Kidney (tissue), 14 donors: Measurements from ENCODE around the gene NECAB2. TPM values are rescaled to one million over a fixed set of nuclear protein-coding genes. Genes with fewer than 3 reads are reported as not detected.

Source experiments
- DNase-seq, 5 donors: peaks; one replicate each; pipeline ENCODE4 v3.0.0-alpha.2; 2013 to 2020
- FAIRE-seq: peaks from 2 replicates; lab custom pipeline; 2012; peaks lifted over from hg19 to GRCh38; lab: Jason Lieb, UNC
- H3K27ac ChIP-seq, 2 donors: one replicate each; pipeline ENCODE4 v1.7.0; 2013; ENCODE audit warnings: low read depth in 2 of 2, low read length in 2 of 2, inconsistent platforms in 1 of 2
- H3K27me3 ChIP-seq: one replicate; pipeline ENCODE4 v1.7.1; 2013; ENCODE audit warnings: low read length, inconsistent platforms; ENCODE audit not compliant: control insufficient read depth, insufficient read depth
- H3K36me3 ChIP-seq, 3 donors: one replicate each; pipeline versions ENCODE4 v1.7.0 to v1.7.1; 2013; ENCODE audit warnings: low read length in 3 of 3, control low read depth in 1 of 3, inconsistent platforms in 1 of 3; ENCODE audit not compliant: insufficient read depth in 3 of 3, control insufficient read depth in 2 of 3
- H3K4me1 ChIP-seq, 3 donors: one replicate each; pipeline versions ENCODE4 v1.7.0 to v1.7.1; 2013; ENCODE audit warnings: low read length in 3 of 3, inconsistent platforms in 1 of 3, low read depth in 1 of 3; ENCODE audit not compliant: control insufficient read depth in 2 of 3, insufficient read depth in 2 of 3
- H3K4me3 ChIP-seq, 3 donors: one replicate each; pipeline versions ENCODE4 v1.7.0 to v1.8.1; 2013; ENCODE audit warnings: low read length in 3 of 3, control low read depth in 1 of 3, inconsistent platforms in 1 of 3
- H3K9ac ChIP-seq, 3 donors: one replicate each; pipeline versions ENCODE4 v1.7.0 to v1.7.1; 2013; ENCODE audit warnings: low read length in 3 of 3, control low read depth in 1 of 3, inconsistent platforms in 1 of 3
- H3K9me3 ChIP-seq, 3 donors: one replicate each; pipeline versions ENCODE4 v1.7.0 to v1.7.1; 2013; ENCODE audit warnings: low read length in 3 of 3, control low read depth in 1 of 3, inconsistent platforms in 1 of 3; ENCODE audit not compliant: control insufficient read depth in 2 of 3, insufficient read depth in 1 of 3
- intact Hi-C: fragments of 100-400 bp; cut with DNase I; formaldehyde crosslinking; loops from one replicate; pipeline ENCODE4 v1.11.1; 2022
- polyA plus RNA-seq: library from polyadenylated mRNA; stranded (reverse); fragments of 350-450 nt; fragmentation: Illumina TruSeq; extraction: RNeasy Lipid Tissue Mini Kit (QIAGEN cat#74804); gene quantifications from one replicate; pipeline ENCODE4 v1.2.3, GENCODE V29; 2014; ENCODE audit warnings: low read depth, low replicate concordance; ENCODE audit not compliant: insufficient read depth
- total RNA-seq: library from RNA; stranded (reverse); fragmentation: NEBNext Ultra II Directional; extraction: Animal tissue kit (Norgen Biotek cat#: 25700); gene quantifications from one replicate; pipeline ENCODE4 v1.2.1, GENCODE V29; 2021
- TF ChIP-seq, protein P1 (sequence below): IDR thresholded peaks from 3 replicates; pipeline ENCODE4 v1.5.1; 2012; ENCODE audit warnings: mild to moderate bottlenecking, moderate library complexity, borderline replicate concordance; ENCODE audit not compliant: insufficient read depth; ENCODE audit errors: extremely low read depth
- donor health status: control.
- donor health status: control.
- donor health status: control.
- donor health status: control.
- donor health status: control.
- donor health status: DM: yes; HTN: yes; CAD: no.
- donor health status: Normal renal cell carcinoma (clear cell type).

The NECAB2 gene
- total and polyA plus RNA-seq, 2 donors from 2014 or later = 0.82 to 47.0 TPM

DNA sequence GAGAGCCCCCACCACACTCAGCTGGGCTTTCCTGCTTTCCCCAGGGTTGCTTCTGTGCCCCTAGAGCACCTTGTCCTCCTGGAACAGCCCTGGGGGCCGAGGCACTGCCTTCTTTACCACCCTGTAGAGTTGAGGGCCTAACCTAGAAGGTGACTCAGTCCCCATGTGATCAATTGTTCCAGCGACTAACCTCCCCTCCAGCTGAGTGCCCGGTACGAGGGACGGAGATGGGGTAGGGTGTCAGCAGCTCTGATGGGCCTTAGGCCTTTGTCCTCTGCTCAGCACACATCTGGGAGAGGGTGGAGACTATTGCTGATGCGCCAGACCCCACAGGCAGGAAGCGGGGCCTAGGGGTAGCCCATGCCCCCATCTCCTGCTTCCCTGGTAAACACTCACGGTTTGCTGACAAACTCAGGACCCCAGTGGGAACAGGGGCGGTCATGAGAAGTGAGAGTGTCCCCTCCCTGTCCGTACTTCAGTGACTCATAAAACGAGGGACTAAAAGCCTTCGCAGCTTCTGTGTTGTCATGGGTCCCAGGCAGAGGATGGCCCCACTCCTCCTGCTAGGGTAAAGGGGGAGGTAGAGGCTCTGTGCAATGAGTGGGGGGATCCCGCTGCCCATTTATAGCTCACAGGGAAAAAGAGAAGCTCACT, 33.1 kb downstream of the NECAB2 start:
- TF ChIP-seq, protein P1, sequence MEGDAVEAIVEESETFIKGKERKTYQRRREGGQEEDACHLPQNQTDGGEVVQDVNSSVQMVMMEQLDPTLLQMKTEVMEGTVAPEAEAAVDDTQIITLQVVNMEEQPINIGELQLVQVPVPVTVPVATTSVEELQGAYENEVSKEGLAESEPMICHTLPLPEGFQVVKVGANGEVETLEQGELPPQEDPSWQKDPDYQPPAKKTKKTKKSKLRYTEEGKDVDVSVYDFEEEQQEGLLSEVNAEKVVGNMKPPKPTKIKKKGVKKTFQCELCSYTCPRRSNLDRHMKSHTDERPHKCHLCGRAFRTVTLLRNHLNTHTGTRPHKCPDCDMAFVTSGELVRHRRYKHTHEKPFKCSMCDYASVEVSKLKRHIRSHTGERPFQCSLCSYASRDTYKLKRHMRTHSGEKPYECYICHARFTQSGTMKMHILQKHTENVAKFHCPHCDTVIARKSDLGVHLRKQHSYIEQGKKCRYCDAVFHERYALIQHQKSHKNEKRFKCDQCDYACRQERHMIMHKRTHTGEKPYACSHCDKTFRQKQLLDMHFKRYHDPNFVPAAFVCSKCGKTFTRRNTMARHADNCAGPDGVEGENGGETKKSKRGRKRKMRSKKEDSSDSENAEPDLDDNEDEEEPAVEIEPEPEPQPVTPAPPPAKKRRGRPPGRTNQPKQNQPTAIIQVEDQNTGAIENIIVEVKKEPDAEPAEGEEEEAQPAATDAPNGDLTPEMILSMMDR = no peak
- no peak overlapping the region for H3K27ac ChIP-seq
- no peak overlapping the region for H3K4me3 ChIP-seq
- H3K9ac ChIP-seq = no peak overlapping the region
- H3K36me3 ChIP-seq = no peaks in the 10 kb centered on the region
- FAIRE-seq (no peak), DNase-seq (no peak)
- no peaks in the 10 kb centered on the region for H3K4me1 ChIP-seq
- intact Hi-C loops = no loop called here
- H3K9me3 ChIP-seq = no peaks in the 10 kb centered on the region
- no peaks in the 10 kb centered on the region for H3K27me3 ChIP-seq

DNA sequence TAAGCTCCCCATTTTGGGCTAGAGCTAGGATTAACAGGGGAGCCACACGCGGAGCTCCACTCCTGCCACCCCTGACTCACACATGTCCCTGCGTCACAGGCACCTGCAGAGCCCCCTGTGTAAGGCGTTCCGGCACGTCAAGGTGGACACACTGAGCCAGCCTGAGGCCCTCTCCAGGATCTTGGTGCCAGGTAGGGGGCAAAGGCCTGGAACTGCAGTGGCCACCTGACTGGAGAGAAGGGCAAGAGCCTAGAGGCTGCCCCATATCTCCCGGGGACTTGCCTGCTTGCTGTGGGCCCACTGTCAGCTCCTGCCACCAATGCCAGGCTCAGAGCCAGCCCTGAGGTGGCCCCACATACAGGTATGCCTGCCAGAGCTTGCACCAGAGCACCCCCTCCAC, 33.7 kb downstream of the NECAB2 start:
- H3K9me3 ChIP-seq = no peaks in the 10 kb centered on the region
- H3K4me3 ChIP-seq = no peak overlapping the region
- DNase-seq (no peak), FAIRE-seq (no peak)
- H3K27ac ChIP-seq = no peak overlapping the region
- no peaks in the 10 kb centered on the region for H3K36me3 ChIP-seq
- intact Hi-C loops = no loop called here
- H3K9ac ChIP-seq = no peak overlapping the region
- no peaks in the 10 kb centered on the region for H3K27me3 ChIP-seq
- no peaks in the 10 kb centered on the region for H3K4me1 ChIP-seq
- TF ChIP-seq, protein P1 = no peak

DNA sequence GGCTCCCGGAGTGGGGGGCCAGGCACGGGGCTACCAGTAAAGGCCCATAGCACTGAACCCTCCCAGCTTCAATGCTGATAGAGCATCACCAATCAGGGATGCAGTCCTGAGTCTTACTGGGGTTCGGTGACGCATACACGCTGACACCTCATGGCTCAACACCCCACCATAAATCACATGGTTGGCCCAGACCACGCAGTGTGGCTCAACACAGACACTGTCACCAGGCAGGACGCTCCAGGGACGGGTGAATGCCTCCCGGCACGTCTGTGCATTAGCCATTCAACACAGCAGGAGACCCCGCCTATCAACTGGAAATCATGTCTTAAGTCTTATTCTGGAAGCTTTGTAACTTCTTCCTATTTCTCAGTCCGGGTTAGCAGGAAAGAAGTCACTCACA, 35.0 kb downstream of the NECAB2 start:
- FAIRE-seq = no peak
- Histone ChIP-seq H3K9me3 (no peaks in the 10 kb centered on the region), H3K27me3 (no peaks in the 10 kb centered on the region)

More for the DNA sequence above, 35.0 kb downstream of the NECAB2 start:
- TF ChIP-seq, protein P1 = no peak
- Histone ChIP-seq H3K4me1 (no peaks in the 10 kb centered on the region), H3K9ac (no peak overlapping the region), H3K27ac (no peak overlapping the region), H3K36me3 (no peaks in the 10 kb centered on the region), H3K4me3 (no peak overlapping the region)
- no peak for DNase-seq
- intact Hi-C loops = no loop called here
